ENCODE data around the gene PUS3.

- no peak for TF ChIP-seq ARNT (IDR thresholded peaks at IDR 0.05)
- no peak for TF ChIP-seq HDGF (IDR thresholded peaks at IDR 0.05; ENCODE audit: borderline replicate concordance)
- TF ChIP-seq SP1 (IDR thresholded peaks at IDR 0.05), result no peak
- TF ChIP-seq ELF4 (IDR thresholded peaks at IDR 0.05), result no peak
- no peak for TF ChIP-seq L3MBTL2 (conservative IDR thresholded peaks at IDR 0.05)
- TF ChIP-seq FOXM1 (IDR thresholded peaks at IDR 0.05; ENCODE audit: borderline replicate concordance), result no peak
- TF ChIP-seq BHLHE40 (IDR thresholded peaks at IDR 0.05; ENCODE audit: borderline replicate concordance), result no peak
- no peak for TF ChIP-seq PKNOX1 (IDR thresholded peaks at IDR 0.05)
- TF ChIP-seq FOXA1 (IDR thresholded peaks at IDR 0.05), result no peak
Observed at GRCh38 chr11:125951731-125952130, 48.7 kb upstream of the PUS3 start.
